HFFc6 (cell line): Measurements from ENCODE around the gene NPAS3. TPM values are rescaled to one million over a fixed set of nuclear protein-coding genes. Genes with fewer than 3 reads are reported as not detected.
A peak's percentile ranks its signal among the peaks of the same experiment; 100 is the strongest.

Experiments used
- DNase-seq: peaks from one replicate; pipeline ENCODE4 v3.0.0-alpha.2; 2018
- H3K27ac Mint-ChIP-seq: 2 replicates; pipeline ENCODE4 v1.8.0; 2020; ENCODE audit warnings: mild to moderate bottlenecking, mixed read lengths
- H3K27me3 Mint-ChIP-seq: 2 replicates; pipeline ENCODE4 v1.8.0; 2021; ENCODE audit warnings: mild to moderate bottlenecking, moderate library complexity, mixed read lengths; ENCODE audit not compliant: insufficient read depth
- H3K36me3 Mint-ChIP-seq: 2 replicates; pipeline ENCODE4 v1.8.0; 2021; ENCODE audit warnings: low read depth, mixed read lengths
- H3K4me1 Mint-ChIP-seq: 2 replicates; pipeline ENCODE4 v1.8.0; 2020; ENCODE audit warnings: low read depth, mixed read lengths
- H3K4me3 Mint-ChIP-seq: 2 replicates; pipeline ENCODE4 v1.8.0; 2020; ENCODE audit warnings: mild to moderate bottlenecking, moderate library complexity, mixed read lengths
- H3K9me3 Mint-ChIP-seq: 2 replicates; pipeline ENCODE4 v1.8.0; 2020; ENCODE audit warnings: mild to moderate bottlenecking, mixed read lengths
- total RNA-seq, 6 experiments: library from RNA; stranded (reverse); fragmentation: NEBNext Ultra II Directional; extraction: Animal tissue kit (Norgen Biotek cat#: 25700); gene quantifications; 2 replicates in 1 of 6; 3 replicates in 5 of 6; pipeline ENCODE4 v1.2.3, GENCODE V29; 2021
- TF ChIP-seq, protein P1 (sequence below): fragments of 200-600 bp; sonication (generic); IDR thresholded peaks from 2 replicates; pipeline ENCODE4 v1.5.0; 2021; ENCODE audit warnings: antibody characterized with exemption, mild to moderate bottlenecking

Gene NPAS3
- total RNA-seq, 6 experiments from 2014 or later, result not detected

GRCh38 chr14:33563191-33563900 is 624.7 kb downstream of the NPAS3 start:
- no peaks in the 10 kb centered on the region for H3K36me3 Mint-ChIP-seq
- TF ChIP-seq, protein P1, sequence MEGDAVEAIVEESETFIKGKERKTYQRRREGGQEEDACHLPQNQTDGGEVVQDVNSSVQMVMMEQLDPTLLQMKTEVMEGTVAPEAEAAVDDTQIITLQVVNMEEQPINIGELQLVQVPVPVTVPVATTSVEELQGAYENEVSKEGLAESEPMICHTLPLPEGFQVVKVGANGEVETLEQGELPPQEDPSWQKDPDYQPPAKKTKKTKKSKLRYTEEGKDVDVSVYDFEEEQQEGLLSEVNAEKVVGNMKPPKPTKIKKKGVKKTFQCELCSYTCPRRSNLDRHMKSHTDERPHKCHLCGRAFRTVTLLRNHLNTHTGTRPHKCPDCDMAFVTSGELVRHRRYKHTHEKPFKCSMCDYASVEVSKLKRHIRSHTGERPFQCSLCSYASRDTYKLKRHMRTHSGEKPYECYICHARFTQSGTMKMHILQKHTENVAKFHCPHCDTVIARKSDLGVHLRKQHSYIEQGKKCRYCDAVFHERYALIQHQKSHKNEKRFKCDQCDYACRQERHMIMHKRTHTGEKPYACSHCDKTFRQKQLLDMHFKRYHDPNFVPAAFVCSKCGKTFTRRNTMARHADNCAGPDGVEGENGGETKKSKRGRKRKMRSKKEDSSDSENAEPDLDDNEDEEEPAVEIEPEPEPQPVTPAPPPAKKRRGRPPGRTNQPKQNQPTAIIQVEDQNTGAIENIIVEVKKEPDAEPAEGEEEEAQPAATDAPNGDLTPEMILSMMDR, result no peak
- no peak overlapping the region for H3K27ac Mint-ChIP-seq
- H3K9me3 Mint-ChIP-seq, result no peaks in the 10 kb centered on the region; the same call in 1 of the 2 replicates
- no peaks in the 10 kb centered on the region; the same call in 1 of the 2 replicates for H3K27me3 Mint-ChIP-seq
- no peak for DNase-seq
- peaks cover 24% of the 10 kb centered on the region; the same call in 1 of the 2 replicates for H3K4me1 Mint-ChIP-seq
- H3K4me3 Mint-ChIP-seq, result no peak overlapping the region

DNA sequence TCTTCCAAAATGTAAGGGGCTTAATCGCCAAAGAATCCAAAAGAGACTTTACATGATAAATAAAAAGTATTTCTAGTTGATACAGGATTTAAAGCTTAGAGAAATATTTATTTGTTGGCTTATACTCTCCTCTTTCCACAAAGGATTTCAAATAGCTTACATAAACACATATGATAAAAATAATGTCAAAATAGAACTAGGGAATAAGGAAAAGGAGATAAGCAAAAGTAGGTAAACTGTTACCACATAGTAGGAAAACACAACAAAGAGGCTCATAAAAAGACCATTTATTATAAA is 625.2 kb downstream of the NPAS3 start:
- no peak overlapping the region for H3K4me3 Mint-ChIP-seq
- DNase-seq, result no peak
- no peak overlapping the region for H3K27ac Mint-ChIP-seq
- peaks cover 27% of the 10 kb centered on the region; the same call in 1 of the 2 replicates for H3K4me1 Mint-ChIP-seq
- H3K9me3 Mint-ChIP-seq, result no peaks in the 10 kb centered on the region; the same call in 1 of the 2 replicates
- H3K36me3 Mint-ChIP-seq, result no peaks in the 10 kb centered on the region
- no peaks in the 10 kb centered on the region; the same call in 1 of the 2 replicates for H3K27me3 Mint-ChIP-seq
- TF ChIP-seq, protein P1, result no peak

GRCh38 chr14:33564774-33565630 is 626.3 kb downstream of the NPAS3 start:
- peak; percentile 11 for DNase-seq
- H3K9me3 Mint-ChIP-seq, result no peaks in the 10 kb centered on the region; the same call in 1 of the 2 replicates
- no peaks in the 10 kb centered on the region for H3K36me3 Mint-ChIP-seq
- TF ChIP-seq, protein P1, result no peak
- peaks cover 38% of the 10 kb centered on the region; the same call in 1 of the 2 replicates for H3K4me1 Mint-ChIP-seq
- no peaks in the 10 kb centered on the region; the same call in 1 of the 2 replicates for H3K27me3 Mint-ChIP-seq
- H3K27ac Mint-ChIP-seq, result no peak overlapping the region
- no peak overlapping the region; the same call in 1 of the 2 replicates for H3K4me3 Mint-ChIP-seq

- no peak for DNase-seq
- no peaks in the 10 kb centered on the region for H3K36me3 Mint-ChIP-seq
- no peaks in the 10 kb centered on the region; the same call in 1 of the 2 replicates for H3K9me3 Mint-ChIP-seq
Observed at GRCh38 chr14:33566082-33566481, 627.4 kb downstream of the NPAS3 start.

DNA sequence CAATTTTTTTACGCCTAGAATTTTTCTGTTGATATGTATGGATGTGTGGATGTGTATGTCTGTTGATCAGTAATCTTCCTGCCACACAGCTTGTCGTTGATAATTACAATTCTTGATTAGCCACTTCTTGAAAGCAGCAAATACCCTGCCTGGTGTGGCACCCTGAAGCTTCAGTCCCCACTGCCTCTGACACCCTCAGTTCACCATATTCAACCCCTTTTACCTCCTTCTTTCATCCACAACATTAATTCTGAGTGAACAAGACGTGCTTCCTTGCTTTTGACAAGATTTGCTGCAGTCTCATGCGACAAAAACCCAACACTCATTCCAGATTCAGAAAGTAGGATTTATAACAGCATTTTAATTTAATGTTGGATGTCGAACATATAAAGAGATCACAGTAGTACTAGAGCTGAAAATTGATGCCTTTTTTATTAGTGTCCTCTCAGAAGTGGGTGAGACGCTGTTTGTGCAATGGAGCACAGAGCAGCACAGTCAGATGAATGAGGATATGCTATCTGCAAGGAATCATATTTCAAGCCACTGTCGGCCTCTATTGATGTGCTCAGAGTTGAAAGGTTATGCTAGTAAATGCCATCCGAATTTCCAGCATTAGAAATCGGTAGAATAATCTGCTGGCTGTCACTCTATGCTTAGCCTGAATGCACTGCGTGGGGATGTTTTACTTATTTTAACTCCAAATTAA is 628.5 kb downstream of the NPAS3 start:
- no peak for DNase-seq
- Mint-ChIP-seq H3K4me3 (no peak overlapping the region), H3K27ac (no peak overlapping the region), H3K27me3 (no peaks in the 10 kb centered on the region), H3K36me3 (no peaks in the 10 kb centered on the region), H3K9me3 (no peaks in the 10 kb centered on the region; the same call in 1 of the 2 replicates), H3K4me1 (peaks cover 48% of the 10 kb centered on the region; the same call in 1 of the 2 replicates)
- TF ChIP-seq, protein P1, result no peak

More at GRCh38 chr14:33566082-33566481, 627.4 kb downstream of the NPAS3 start:
- H3K27me3 Mint-ChIP-seq, result no peaks in the 10 kb centered on the region
- no peak overlapping the region for H3K27ac Mint-ChIP-seq
- peaks cover 48% of the 10 kb centered on the region; the same call in 1 of the 2 replicates for H3K4me1 Mint-ChIP-seq
- H3K4me3 Mint-ChIP-seq, result no peak overlapping the region
- TF ChIP-seq, protein P1, result no peak
